Measurements from ENCODE around the gene LYG2.

DNA sequence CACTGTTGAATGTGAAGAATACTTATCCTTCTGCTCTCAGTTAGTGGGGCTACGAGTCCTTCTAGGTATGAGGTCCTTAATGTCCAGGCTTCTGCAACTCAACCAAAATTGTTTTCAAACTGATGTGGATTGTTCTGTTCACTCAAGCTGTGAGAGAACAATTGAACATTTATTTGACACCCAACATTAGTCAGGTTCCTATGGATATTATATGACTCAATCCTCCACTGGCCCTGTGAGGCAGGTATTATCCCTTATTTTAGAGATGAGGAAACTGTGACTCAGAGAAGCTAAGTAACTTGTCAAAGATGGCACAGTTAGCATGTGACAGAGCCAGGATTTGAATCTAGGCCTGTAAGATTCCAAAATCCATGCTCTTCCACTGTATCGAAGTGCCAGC lies 1.2 kb upstream of the LYG2 start:
- no peak for TF ChIP-seq EZH2 (IDR thresholded peaks at IDR 0.05; ENCODE audit: borderline replicate concordance, low read depth, low read length, poor library complexity, severe bottlenecking)
- TF ChIP-seq, protein P1, sequence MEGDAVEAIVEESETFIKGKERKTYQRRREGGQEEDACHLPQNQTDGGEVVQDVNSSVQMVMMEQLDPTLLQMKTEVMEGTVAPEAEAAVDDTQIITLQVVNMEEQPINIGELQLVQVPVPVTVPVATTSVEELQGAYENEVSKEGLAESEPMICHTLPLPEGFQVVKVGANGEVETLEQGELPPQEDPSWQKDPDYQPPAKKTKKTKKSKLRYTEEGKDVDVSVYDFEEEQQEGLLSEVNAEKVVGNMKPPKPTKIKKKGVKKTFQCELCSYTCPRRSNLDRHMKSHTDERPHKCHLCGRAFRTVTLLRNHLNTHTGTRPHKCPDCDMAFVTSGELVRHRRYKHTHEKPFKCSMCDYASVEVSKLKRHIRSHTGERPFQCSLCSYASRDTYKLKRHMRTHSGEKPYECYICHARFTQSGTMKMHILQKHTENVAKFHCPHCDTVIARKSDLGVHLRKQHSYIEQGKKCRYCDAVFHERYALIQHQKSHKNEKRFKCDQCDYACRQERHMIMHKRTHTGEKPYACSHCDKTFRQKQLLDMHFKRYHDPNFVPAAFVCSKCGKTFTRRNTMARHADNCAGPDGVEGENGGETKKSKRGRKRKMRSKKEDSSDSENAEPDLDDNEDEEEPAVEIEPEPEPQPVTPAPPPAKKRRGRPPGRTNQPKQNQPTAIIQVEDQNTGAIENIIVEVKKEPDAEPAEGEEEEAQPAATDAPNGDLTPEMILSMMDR (conservative IDR thresholded peaks at IDR 0.05; ENCODE audit: low read depth, low read length) = no peak
